Measurements from ENCODE around the gene UGT1A7.

UGT1A7 gene

DNA sequence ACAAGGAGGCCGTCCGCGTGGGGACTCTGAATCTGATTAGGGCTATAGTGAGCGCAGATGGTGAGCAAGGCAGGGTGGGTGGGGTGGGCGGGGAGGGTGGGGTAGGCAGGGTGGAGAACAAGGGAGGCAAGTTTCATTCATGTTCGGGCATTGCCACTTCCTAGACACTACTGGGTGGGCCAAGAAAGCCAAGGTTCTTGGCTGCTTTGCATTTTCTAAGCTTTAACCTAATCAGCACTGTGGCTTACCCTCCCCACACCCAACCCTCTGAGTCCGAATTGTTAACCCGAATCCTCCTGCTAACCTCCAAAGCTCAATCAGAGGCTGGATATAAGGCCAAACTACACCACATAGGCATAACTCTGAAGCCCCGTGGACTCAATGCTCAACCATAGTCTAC, 114.6 kb downstream of the UGT1A7 start:
- TF ChIP-seq CTCF (IDR thresholded peaks at IDR 0.05) = no peak

GRCh38 chr2:233798335-233799086, 116.8 kb downstream of the UGT1A7 start:
- TF ChIP-seq CTCF (IDR thresholded peaks at IDR 0.05) = no peak

DNA sequence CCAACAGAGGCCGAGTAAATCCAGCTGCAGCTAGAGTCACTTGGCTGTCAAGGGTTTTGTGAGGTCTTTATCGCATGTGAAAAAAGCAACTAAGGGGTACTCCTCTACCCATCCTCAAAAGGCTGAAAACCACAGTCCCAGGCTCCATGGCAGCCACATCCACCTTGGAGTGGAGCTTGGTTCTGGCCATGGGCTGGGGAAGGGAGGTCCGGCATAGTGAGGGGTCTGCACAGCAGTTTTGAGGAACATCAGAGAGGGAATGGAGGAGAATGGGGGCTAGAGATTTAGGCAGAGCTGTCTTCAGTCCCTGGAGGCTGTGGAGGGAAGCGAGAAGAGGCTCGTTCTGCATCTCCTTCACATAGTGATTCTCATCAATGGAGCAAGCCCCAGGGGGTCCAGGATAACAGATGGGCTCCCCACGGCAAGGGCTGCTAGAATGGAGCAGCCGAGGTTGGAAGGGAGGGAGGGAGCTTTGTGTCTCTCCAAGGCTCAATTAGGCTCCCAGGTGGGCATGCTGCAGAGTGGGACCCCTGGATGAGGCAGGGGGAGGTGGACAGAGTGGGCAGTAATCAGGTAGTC, 117.5 kb downstream of the UGT1A7 start:
- TF ChIP-seq CTCF (IDR thresholded peaks at IDR 0.05) = no peak

GRCh38 chr2:233799716-233800115, 118.0 kb downstream of the UGT1A7 start:
- TF ChIP-seq CTCF (IDR thresholded peaks at IDR 0.05) = no peak

GRCh38 chr2:233800208-233800607, 118.5 kb downstream of the UGT1A7 start:
- TF ChIP-seq CTCF (IDR thresholded peaks at IDR 0.05) = no peak

DNA sequence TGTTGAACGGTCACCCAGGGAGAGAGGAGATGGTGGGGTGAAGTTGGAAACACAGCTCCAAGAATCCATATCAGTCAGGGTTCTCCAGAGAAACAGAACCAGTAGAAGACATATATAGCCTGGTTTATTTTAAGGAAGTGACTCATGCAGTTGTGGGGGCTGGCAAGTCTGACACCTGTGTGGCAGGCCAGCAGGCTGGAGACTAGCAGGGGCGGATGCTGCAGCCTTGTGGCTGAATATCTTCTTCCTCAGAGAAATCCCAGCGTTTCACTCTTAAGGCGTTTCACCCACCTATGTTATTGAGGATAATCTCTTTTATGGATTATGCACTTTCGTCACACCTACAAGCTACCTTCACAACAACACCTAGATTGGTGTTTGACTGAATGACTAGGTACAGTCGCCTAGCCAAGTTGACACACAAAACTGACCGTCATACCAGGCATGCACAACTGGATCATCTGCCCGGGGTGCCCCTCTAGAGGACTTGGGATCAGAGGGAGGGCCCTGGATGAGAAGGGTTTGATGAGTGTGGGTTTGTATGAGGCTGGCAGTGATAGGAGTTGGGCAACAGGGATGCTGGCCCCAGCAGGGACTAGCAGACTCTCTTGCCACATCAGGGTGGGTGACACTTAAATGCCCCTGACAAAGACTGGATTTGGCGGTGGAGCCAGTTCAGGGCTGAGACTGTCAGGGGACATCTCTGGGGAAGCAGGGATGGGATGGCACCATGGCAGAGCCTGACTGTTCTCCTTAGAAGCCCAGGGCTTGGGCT, 119.8 kb downstream of the UGT1A7 start:
- no peak for TF ChIP-seq CTCF (IDR thresholded peaks at IDR 0.05)

DNA sequence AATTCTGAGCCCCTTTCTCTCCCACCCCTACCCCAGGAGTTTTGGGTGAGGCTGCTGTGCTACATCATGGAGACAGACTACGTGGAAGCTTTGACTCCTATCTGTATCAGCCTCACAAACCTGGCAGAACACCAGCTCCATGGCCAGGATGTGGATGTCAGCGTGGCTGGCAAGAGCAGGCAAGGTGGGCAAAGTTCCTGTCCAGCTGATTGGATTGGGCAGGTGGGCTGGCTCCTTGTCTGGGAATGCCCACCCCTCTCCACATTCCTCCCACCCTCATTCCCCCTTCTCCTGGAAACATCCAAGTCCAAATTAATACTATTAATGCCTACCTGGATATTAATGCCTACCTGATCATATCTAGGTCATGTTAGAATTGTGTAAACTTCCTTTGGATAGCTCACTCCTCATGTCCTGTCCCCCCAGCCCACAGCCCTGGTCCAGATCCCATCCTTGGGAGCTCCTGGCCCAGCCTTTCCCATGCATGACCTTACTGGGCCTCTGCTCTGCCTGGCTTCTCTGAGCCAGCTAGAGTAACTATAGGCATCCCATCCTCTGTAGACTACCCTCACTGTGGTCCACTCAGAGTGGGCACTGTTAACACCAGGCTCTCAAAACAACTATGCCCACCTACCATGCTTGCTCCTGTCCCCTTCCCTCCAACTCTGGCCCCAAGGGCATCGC, 120.6 kb downstream of the UGT1A7 start:
- TF ChIP-seq CTCF (IDR thresholded peaks at IDR 0.05) = no peak

Data from LNCAP (cell line).